OCI-LY7 (cell line): ENCODE data around the gene ELOB. TPM values are rescaled to one million over a fixed set of nuclear protein-coding genes. Genes with fewer than 3 reads are reported as not detected.

Experiments used
- BruUV-seq: library from RNA; stranded (reverse); fragments of 400-500 nt; replicated peaks from 2 replicates; lab custom pipeline; 2021; lab: Mats Ljungman, UMichigan
- CTCF ChIA-PET: fragments of 300-600 bp; sonication (Branson Sonifier 250); formaldehyde crosslinking; loops from one replicate; lab custom pipeline; 2022; ENCODE audit warnings: antibody characterized with exemption; ENCODE audit not compliant: unreplicated experiment; lab: Charles Lee
- POLR2A ChIA-PET: fragments of 300-600 bp; sonication (Branson Sonifier 250); formaldehyde crosslinking; loops from one replicate; lab custom pipeline; 2022; ENCODE audit warnings: antibody characterized with exemption; lab: Charles Lee
- DNase-seq: peaks from one replicate; pipeline ENCODE4 v3.0.0-alpha.2; 2015; ENCODE audit warnings: low spot score
- H2AFZ ChIP-seq: fragments of 200-600 bp; sonication (generic), shearing (Covaris generic); 2 replicates; pipeline ENCODE4 v1.6.1; 2014; ENCODE audit warnings: mild to moderate bottlenecking, antibody characterized with exemption, low read length, moderate library complexity
- H3K27ac ChIP-seq: fragments of 200-600 bp; sonication (generic); 2 replicates; pipeline ENCODE4 v1.5.1; 2014; ENCODE audit warnings: mixed run types, low read depth, mild to moderate bottlenecking, moderate library complexity, low read length, inconsistent platforms; ENCODE audit not compliant: poor library complexity, severe bottlenecking
- H3K36me3 ChIP-seq: fragments of 200-600 bp; sonication (generic); 2 replicates; pipeline ENCODE4 v1.6.1; 2014; ENCODE audit warnings: mild to moderate bottlenecking, antibody characterized with exemption, low read length, moderate library complexity, mixed read lengths; ENCODE audit not compliant: insufficient read depth
- H3K4me1 ChIP-seq: fragments of 200-600 bp; sonication (generic); 2 replicates; pipeline ENCODE4 v1.5.1; 2014; ENCODE audit warnings: mild to moderate bottlenecking, low read length; ENCODE audit not compliant: insufficient read depth, poor library complexity, severe bottlenecking
- H3K4me2 ChIP-seq: fragments of 200-600 bp; sonication (generic); 2 replicates; pipeline ENCODE4 v1.6.1; 2014; ENCODE audit warnings: mild to moderate bottlenecking, low read length
- H3K4me3 ChIP-seq: fragments of 200-600 bp; sonication (generic); 2 replicates; pipeline ENCODE4 v1.5.1; 2014; ENCODE audit warnings: mild to moderate bottlenecking, low read depth, low read length; ENCODE audit not compliant: poor library complexity, severe bottlenecking
- H3K79me2 ChIP-seq: fragments of 200-600 bp; sonication (generic); 2 replicates; pipeline ENCODE4 v1.6.1; 2016; ENCODE audit warnings: low read depth, mild to moderate bottlenecking, low read length, moderate library complexity, mixed read lengths; ENCODE audit not compliant: insufficient read depth
- H3K9me2 ChIP-seq: fragments of 200-600 bp; sonication (generic); 2 replicates; pipeline ENCODE4 v1.6.1; 2016; ENCODE audit warnings: mild to moderate bottlenecking, low read length, mixed read lengths; ENCODE audit not compliant: insufficient read depth
- H3K9me3 ChIP-seq: fragments of 200-600 bp; sonication (generic); 2 replicates; pipeline ENCODE4 v1.6.1; 2014; ENCODE audit warnings: mild to moderate bottlenecking, mixed run types, low read length, mixed read lengths
- H4K20me1 ChIP-seq: fragments of 200-600 bp; sonication (generic); 2 replicates; pipeline ENCODE4 v1.6.1; 2014; ENCODE audit warnings: mild to moderate bottlenecking, antibody characterized with exemption, low read length, moderate library complexity, mixed read lengths; ENCODE audit not compliant: insufficient read depth
- CTCF ChIP-seq: fragments of 200-600 bp; sonication (generic); conservative IDR thresholded peaks from 2 replicates; pipeline ENCODE4 v1.5.1; 2014; ENCODE audit warnings: mild to moderate bottlenecking, antibody characterized with exemption, low read length, moderate library complexity, mixed read lengths
- EZH2phosphoT487 ChIP-seq: fragments of 200-600 bp; sonication (generic); IDR thresholded peaks from 2 replicates; pipeline ENCODE4 v1.6.1; 2018; ENCODE audit warnings: low read depth, borderline replicate concordance, mild to moderate bottlenecking, mixed run types, antibody characterized with exemption, low read length, moderate library complexity, mixed read lengths
- intact Hi-C: fragments of 100-400 bp; cut with micrococcal nuclease; formaldehyde crosslinking; loops from one replicate; pipeline ENCODE4 v1.10.0; 2022; ENCODE audit not compliant: unreplicated experiment
- total RNA-seq, 2 experiments: library from RNA; depleted of rRNA in 1 of 2; stranded (reverse); fragments of >200 nt in 1 of 2; shearing (Covaris generic) in 1 of 2; gene quantifications; 2 replicates each; pipeline ENCODE4 v1.2.3, GENCODE V29; 2014 to 2022

Gene ELOB
- total RNA-seq, 2 experiments from 2014 or later: 209 to 285 TPM

GRCh38 chr16:2816751-2817339 is 39.8 kb upstream of the ELOB start, which contains the start of gene PRSS21:
Gene PRSS21 (plus strand): TSS chr16:2817237. CDS start chr16:2817269, 32 bp downstream.
- Histone ChIP-seq H3K9me3 (no peaks in the 10 kb centered on the region), H3K4me3 (peak within 1 kb of the TSS; percentile 86), H2AFZ (peak within 1 kb of the TSS; percentile 89), H3K27ac (peak within 1 kb of the TSS; percentile 54), H3K4me1 (peaks cover 18% of the 10 kb centered on the region), H3K79me2 (peaks cover 10% of the 10 kb centered on the region; the same call in 1 of the 2 replicates), H3K36me3 (no peaks in the 10 kb centered on the region), H4K20me1 (no peaks in the 10 kb centered on the region), H3K4me2 (peak within 1 kb of the TSS; percentile 71), H3K9me2 (no peaks in the 10 kb centered on the region)
- no peak for TF ChIP-seq EZH2phosphoT487
- TF ChIP-seq CTCF: peak; percentile 72
- ChIA-PET POLR2A (interaction anchor here (0.7 kb wide), 1 partner anchor 10 kb away, joined by 3 read pairs; no protein-coding TSS in a partner anchor), CTCF (interaction anchor here (0.5 to 0.6 kb wide), 2 partner anchors 906 to 1474 kb away, joined by 4 to 11 read pairs; no protein-coding TSS in a partner anchor)
- DNase-seq: peak; percentile 68
- BruUV-seq: no TSS peak
- intact Hi-C loops: no loop called here

- H3K4me3 ChIP-seq: no peak overlapping the region
- no peaks in the 10 kb centered on the region for H3K9me3 ChIP-seq
- H3K36me3 ChIP-seq: no peaks in the 10 kb centered on the region
- no peak overlapping the region for H3K4me2 ChIP-seq
- CTCF ChIA-PET: no interaction called here
- no peak for DNase-seq
- no TSS peak for BruUV-seq
- no peaks in the 10 kb centered on the region for H4K20me1 ChIP-seq
- POLR2A ChIA-PET: no interaction called here
- intact Hi-C loops: no loop called here
- TF ChIP-seq CTCF: no peak
- no peak for TF ChIP-seq EZH2phosphoT487
- no peaks in the 10 kb centered on the region for H3K9me2 ChIP-seq
- H2AFZ ChIP-seq: no peak overlapping the region
- no peak overlapping the region for H3K27ac ChIP-seq
- H3K4me1 ChIP-seq: peaks cover 18% of the 10 kb centered on the region
- H3K79me2 ChIP-seq: peaks cover 10% of the 10 kb centered on the region; the same call in 1 of the 2 replicates
Measured at GRCh38 chr16:2815299-2815771, 38.3 kb upstream of the ELOB start.
